GM19328 (cell line): ENCODE measurements around the gene INO80.

Experiments used
- ATAC-seq: cut with Tn5 transposase; IDR thresholded peaks from one replicate; pipeline ENCODE4 v1.9.1; 2021; ENCODE audit warnings: mild to moderate bottlenecking, moderate library complexity; ENCODE audit not compliant: unreplicated experiment

Gene INO80

DNA sequence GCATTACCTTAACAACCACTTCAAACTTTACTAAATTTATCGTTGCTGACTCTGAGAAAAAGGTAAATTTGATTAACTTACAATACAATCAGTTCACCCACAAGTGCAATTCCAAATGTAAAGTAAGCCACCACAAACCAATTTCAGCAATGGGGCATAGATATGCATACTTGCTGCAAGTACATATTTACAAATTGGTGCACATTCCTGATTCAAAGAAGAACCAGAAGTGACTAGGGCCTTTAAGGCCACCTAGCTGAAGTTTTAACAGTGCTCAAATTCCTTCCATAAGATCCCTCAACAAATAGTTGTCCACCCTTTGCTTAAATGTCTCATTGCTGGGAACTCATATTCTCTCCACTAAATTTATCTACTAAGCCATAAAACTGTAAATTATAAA is 67.2 kb downstream of the INO80 start:
- no peak for ATAC-seq

DNA sequence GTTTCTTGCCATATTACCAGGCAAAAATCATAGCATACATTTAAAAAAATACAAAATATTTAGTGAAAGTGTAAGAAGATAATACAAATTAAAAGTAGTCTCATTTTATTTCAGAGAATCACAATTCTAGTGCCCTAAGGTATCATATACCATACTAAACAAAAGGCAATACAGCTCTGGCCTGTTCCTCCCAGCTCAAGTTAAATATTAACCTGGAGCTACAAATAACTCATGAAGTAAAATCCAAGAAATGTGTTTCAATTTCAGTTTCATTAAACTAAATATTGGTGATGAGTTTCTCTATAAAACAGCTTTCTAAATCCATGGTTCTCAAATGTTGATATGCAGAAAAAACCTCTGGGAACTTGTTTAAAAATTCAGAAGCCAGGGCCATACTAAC is 67.7 kb downstream of the INO80 start:
- no peak for ATAC-seq

- ATAC-seq = no peak
These were observed 68.6 kb downstream of the INO80 start for GRCh38 chr15:41047474-41047873.

DNA sequence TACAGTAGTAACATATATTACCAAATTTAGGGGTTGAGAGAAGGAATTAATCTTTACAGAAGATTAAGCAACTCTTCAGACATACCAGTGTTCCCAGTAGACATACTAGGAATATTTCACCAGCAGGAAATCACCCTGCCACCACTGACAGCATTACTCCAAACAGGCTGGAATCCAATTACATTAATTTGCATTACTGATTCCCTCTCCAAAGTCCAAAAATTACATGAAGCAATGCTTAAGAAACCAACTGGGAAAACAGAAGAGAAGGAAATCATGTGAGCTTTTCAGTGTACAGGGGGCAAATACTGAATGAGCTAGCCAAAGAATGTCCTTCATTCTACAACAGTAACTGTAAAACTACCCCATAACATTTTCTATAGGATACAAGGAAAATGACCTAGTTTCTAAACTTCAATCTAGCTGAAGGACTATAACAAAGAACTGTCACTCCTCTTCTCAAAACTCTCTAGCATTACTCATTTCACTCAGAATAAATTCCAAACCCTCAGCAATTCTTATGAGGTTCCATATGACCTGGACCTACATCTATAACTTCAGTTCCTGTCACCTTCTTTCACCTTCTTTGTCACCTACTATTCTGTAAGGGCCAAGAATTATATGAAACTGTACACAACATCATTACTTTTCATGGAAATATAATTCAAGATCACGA is 72.7 kb downstream of the INO80 start:
- no peak for ATAC-seq

- no peak for ATAC-seq
These were observed 73.2 kb downstream of the INO80 start for GRCh38 chr15:41042851-41043250.

DNA sequence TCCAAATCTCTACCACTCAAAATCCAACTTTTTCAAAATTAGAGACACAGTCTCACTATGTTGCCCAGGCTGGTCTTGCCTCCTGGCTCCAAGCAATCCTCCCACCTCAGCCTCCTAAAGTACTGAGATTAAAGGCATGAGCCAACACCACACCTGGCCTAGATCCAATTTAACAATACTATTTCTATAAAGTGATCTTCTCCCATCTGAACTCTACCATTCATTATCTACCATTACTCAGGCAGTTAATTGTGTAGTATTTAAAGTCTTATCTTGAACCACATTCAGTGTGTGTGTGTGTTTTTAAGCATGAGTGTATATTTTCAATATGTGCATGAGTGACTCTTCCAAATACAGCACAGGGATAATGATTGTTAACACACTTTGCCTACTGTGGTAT is 77.0 kb downstream of the INO80 start:
- ATAC-seq = no peak

DNA sequence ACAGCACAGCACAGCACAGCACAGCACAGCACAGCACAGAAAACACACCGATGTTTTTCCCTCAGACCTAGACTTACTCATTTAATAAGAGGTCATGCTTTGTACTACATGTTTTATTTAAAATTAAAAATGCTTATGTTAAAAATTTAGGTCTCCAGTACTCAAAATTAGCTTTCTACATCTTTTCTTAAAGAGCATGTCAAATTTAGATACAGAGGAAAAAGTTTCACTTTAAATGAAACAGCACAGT is 84.1 kb downstream of the INO80 start:
- ATAC-seq = no peak

DNA sequence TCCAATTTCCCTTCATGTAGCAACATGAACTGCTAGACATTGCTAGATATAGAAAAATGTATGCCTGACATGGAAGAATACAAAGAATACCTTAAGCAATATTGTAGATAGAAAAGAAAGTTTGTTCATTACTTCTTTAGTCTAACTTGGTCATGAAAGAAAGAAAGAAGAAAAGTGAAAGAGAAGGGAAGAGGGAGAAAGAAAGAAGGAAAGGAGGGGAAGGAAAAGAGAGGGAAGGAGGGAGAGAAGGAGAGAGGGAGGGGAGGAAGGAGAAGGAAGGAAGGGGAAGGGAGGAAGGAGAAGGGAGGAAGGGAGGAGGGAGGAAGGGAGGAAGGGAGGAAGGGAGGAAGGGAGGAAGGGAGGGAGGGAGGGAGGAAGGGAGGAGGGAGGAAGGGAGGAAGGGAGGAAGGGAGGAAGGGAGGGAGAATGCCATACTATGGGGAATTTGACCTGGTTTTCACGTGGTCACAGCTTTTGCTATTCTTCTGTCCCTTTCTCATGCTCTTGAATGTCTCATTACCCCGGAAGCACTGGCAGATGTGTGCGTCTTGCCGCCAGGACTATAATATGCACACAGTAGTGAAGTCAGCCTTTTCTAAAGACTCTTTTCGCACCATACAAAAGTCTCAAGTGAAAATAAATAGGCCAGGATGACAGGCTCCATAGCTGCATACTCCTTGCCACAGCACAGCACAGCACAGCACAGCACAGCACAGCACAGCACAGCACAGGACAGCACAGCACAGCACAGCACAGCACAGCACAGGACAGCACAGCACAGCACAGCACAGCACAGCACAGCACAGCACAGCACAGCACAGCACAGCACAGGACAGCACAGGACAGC is 84.6 kb downstream of the INO80 start:
- ATAC-seq = no peak

DNA sequence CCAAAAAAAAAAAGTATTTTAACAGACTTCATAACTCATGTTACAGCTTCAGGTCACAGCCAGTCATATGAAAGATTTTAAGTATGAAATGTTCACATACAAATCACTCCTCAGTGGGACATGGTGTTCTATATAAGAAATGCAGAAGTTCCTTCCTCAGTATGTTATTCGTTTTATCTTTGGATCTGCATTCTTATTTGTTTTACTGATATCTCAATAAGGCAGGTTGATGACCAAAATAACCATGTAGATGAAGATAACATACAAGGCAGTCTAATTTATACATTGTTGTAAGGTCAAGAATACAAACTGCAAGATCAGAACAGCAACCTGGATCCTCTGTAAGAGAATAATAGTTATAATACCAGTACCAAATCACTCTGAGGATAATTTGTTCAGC is 87.2 kb downstream of the INO80 start:
- no peak for ATAC-seq

- no peak for ATAC-seq
These were observed 90.7 kb downstream of the INO80 start for GRCh38 chr15:41025393-41025792.

- no peak for ATAC-seq
These were observed 91.2 kb downstream of the INO80 start for GRCh38 chr15:41024885-41025284.

GRCh38 chr15:41024131-41024530 is 91.9 kb downstream of the INO80 start:
- ATAC-seq = no peak

DNA sequence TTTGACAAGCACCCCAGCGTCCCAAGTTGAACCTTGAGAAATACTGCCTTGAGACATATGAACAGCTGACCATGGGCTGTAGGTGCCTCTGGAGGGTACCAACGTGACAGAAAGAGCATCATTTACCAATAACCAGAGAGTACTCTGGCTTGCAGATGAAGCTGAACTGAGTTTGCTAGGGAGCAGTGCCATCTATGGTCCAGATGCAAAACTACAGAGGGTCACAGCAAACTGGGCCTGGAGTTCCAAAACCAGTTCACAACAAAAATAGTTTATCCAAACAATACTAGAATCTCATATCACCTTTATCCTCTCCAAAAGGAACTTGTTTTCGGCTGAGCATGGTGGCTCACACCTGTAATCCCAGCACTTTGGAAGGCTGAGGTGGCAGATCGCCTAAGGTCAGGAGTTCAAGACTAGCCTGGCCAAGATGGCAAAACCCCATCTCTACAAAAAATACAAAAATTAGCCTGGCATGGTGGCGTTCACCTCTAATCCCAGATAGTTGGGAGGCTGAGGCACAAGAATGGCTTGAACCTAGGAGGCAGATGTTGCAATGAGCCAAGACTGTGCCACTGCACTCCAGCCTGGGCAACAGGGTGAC is 93.5 kb downstream of the INO80 start:
- no peak for ATAC-seq

DNA sequence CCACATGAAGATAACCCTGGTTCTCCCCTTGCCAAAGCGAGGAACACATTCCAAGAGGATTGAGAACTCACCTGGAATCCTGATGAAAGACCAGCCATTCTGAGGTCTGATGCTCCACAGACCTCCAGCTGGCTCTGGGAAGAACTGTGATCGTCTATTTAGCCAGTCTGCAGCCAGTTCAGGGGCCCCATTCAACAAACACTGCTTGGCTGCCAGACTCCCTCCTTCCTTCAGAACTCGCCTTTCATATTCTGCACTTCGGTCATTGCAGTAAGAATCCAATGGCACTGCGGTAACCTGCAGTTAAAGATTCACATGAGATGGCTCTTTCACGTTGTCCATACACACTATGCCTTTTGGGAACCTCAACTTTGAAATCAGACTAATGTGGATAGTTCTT is 95.3 kb downstream of the INO80 start:
- ATAC-seq = no peak

DNA sequence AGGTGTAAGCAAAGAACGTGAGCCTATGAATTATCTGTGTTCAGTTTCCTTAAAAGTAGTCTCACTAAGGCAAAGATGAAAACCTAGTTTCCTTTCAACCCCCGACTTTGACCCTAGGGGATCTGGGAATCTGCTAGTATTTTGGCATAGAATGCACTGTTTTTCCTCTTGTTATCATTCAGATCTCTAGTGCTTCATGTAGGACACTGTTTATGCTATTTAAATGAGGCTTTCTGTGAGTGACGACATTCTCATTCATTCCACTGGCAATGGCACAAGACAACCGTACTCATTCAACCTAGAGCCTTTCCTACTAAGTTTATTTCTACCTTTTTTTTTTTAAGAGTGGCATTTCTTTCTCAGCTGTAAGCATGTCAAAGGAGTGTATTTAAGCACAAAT is 95.8 kb downstream of the INO80 start:
- no peak for ATAC-seq

DNA sequence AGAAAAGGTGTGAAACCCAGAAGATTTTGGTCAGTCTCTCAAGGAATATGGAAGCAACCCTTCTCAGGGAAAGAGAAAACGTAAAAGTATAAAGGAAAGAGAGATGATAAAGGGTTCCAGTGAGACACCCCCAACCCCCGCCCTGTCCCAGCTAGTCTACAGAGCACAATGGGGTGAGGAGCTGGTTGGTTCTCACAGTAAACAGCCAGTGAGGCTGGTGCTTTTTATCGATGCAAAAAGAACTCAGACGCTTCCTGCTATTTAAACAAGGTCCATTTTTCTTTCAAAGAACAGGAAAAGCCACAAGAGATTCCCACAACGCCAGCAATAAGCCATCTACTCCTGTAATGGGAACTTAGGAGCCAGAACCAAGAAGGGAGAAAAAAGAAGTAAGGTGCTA is 96.9 kb downstream of the INO80 start:
- no peak for ATAC-seq

GRCh38 chr15:41018534-41018933 is 97.5 kb downstream of the INO80 start:
- no peak for ATAC-seq

GRCh38 chr15:41017066-41017735 is 98.9 kb downstream of the INO80 start:
- no peak for ATAC-seq

- no peak for ATAC-seq
These were observed 102.2 kb downstream of the INO80 start for GRCh38 chr15:41013691-41014414.

- ATAC-seq = no peak
These were observed 104.8 kb downstream of the INO80 start for GRCh38 chr15:41011055-41011815.
